GM12872 (cell line): ENCODE data around the gene MAP3K14.

Source experiments
- CTCF ChIP-seq: IDR thresholded peaks from 3 replicates; pipeline ENCODE4 v1.5.1; 2011; ENCODE audit warnings: low read depth, mild to moderate bottlenecking, low read length, moderate library complexity; ENCODE audit not compliant: insufficient read depth

MAP3K14 gene

GRCh38 chr17:45243750-45244149, 73.1 kb downstream of the MAP3K14 start:
- TF ChIP-seq CTCF = no peak

- no peak for TF ChIP-seq CTCF
These were observed 74.8 kb downstream of the MAP3K14 start for GRCh38 chr17:45242029-45242414.

- TF ChIP-seq CTCF = no peak
These were observed 75.3 kb downstream of the MAP3K14 start for GRCh38 chr17:45241328-45242028.

GRCh38 chr17:45240905-45241327, 75.9 kb downstream of the MAP3K14 start:
- TF ChIP-seq CTCF = no peak

- TF ChIP-seq CTCF = no peak
These were observed 78.6 kb downstream of the MAP3K14 start for GRCh38 chr17:45238155-45238774.

GRCh38 chr17:45237686-45238085, 79.1 kb downstream of the MAP3K14 start:
- TF ChIP-seq CTCF = no peak

- TF ChIP-seq CTCF = no peak
These were observed 80.6 kb downstream of the MAP3K14 start for GRCh38 chr17:45236282-45236606.
